Measurements from ENCODE around the gene CR1.
"Not testable (repeated sequence)": the region's sequence is repeated elsewhere in the genome, so short reads cannot be mapped to it uniquely, and the experiment has no call there.

The CR1 gene

DNA sequence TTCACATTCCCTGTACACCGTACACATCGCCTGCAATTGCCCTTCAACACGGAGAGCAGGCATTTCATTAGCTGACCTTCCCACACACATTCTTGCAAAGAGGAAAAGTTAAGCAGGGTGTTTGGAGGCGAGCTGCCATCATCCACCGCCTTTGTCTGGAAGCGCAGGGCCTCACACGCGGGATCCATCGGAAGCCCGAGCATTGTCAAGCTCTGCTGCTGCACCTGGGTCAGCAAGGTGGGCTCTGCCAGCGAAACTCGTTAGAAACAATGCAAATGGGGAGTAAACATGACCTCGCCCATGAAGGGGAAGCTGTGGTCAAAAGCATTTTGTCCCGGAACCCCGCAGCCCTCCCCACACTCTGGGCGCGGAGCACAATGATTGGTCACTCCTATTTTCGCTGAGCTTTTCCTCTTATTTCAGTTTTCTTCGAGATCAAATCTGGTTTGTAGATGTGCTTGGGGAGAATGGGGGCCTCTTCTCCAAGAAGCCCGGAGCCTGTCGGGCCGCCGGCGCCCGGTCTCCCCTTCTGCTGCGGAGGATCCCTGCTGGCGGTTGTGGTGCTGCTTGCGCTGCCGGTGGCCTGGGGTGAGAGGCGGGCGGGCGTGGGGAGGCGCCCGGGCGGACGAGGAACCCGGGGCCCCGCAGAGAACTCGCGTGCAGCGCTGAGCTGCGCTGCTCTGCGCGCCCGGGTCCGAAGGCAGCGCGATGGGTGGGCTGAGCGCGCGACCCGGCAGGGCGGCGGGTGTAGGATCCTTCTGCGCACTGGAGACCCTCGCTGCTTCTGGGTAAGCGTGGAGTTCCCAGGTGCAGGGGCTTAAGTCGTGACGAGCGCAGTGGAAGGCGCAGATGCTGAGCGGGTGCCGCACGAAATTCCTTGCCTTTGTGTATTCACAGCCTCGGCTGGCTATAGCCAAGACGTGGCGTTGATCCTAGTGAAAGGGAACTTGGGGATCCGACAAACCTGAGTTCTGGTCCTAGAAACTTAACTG is at the start of gene CR1:
Gene CR1, plus strand, starts transcription at position 357 of the 992 bp plus-strand sequence. Its CDS starts 111 bp downstream, at position 468.
- DNase-seq (ENCODE audit: low read depth, low spot score) = peak; percentile 19

DNA sequence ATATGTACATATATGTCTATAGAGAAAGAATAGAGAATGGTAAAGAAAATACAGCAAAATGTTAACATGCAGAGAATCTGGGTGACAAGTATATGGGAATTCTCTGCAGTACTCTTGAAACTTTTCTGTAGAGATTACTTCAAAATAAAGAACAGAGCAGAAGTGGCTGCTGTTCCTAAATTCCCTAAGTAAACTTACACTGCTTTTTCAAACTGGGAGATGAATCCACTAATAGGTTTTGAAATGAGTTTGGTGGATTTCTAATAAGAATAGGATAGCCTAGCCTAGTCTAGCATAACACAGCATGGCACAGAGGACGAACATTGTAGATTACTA is 42.3 kb upstream of the CR1 start:
- no peak for DNase-seq (ENCODE audit: low read depth, low spot score)

DNA sequence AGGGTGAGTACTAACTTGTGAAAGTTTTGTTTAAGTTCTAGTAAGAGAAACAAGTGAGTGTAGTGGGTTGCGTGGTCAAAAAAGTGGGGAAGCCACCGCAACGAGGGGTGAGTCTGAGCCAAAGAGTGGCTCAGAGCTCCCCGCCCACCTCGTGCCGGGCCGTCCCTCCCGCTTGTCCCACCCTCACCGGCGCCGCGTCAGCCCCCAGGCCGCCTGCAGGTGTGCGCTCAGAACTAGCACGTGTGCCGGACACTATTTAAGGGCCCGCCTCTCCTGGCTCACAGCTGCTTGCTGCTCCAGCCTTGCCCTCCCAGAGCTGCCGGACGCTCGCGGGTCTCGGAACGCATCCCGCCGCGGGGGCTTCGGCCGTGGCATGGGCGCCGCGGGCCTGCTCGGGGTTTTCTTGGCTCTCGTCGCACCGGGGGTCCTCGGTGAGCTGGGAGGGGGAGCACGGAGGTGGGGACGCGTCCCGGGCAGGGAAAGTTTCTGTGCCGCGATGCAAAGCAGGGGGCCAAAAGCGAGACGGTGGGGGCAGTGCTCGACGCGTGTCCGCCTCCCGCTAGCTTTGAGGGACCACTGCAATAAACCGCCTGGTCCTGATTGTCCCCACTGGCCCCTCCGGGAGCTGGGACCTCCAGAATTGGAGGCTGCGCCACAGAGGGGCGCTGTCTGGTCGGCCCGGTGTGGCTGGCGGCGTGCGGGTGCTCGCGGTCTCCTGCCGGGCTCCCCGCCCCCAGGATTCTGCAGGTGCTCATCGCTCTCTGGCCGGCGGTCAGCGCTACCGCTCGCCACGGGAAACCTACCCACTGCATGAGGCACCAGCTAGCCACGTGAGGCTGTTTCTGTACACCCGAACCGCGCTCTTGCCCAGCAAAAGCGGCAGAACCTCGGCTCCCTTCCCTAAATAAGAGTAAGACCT is 41.7 kb upstream of the CR1 start, which contains the start of gene CR2:
Gene CR2, plus strand, starts transcription at position 283 of the 919 bp plus-strand sequence. Its CDS starts 91 bp downstream, at position 374.
- DNase-seq (ENCODE audit: low read depth, low spot score) = peak; percentile 28

DNA sequence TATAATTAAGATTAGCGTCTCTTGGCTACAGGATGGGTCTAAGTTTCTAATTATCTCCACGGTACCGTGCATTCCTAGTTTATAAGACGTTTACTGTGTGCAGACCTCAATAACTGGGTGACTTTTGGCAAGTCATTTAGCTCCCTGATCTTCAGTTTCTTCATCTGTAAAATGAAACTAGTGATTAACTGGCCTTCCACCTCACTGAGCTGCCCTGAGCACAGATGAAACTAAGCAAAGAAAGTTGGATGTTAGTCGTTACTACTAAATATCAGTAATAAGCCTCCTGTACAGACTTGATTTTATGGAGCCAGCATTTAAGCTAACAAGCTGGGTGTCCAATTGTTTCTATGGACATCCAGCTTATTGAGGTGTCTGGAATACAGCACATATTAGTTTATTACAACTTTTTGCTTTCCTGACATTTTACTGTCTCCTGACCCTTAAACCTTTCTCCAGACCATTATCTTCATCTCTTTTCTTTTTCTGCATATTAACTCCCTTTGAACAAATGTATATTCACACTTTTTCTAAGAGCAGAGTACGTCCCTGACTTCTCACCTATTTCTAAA is 40.7 kb upstream of the CR1 start:
- no peak for DNase-seq (ENCODE audit: low read depth, low spot score)

DNA sequence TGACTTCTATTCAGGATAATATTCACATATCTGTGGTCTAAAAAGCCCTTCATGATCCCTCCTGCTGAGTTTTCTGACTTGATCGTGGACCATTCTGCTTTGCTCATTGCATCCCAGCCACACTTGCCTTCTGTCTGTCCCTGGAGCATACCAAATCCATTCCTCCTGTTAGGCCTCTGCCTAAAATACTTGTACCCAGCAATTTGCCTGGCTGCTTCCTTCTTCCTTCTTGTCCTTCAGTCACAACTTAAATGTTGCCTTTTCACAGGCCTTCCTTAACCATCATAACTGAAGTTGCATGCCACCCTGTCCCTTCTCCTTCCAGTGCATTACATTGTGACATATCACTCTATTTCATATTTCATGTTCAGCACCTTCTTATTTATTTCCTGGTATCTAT is 37.5 kb upstream of the CR1 start:
- no peak for DNase-seq (ENCODE audit: low read depth, low spot score)

DNA sequence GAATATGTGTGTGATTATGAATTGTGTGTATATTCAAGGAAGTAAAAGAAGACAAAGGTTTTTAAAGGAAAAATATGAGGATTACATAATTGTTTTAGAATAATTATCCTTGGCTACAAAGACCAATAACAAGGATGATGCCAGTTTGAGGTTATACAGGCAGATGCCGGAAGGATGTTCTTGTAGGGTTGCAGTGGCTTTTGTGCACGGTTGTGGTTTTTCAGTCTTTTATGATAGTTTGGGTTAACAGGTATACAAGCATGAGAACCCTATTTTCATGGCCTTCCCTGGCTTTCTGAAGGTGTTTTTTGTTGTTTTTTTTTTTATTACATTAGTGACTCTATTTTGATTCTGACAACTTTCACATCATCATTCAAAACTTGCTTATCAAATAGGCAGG is 36.9 kb upstream of the CR1 start:
- no peak for DNase-seq (ENCODE audit: low read depth, low spot score)

DNA sequence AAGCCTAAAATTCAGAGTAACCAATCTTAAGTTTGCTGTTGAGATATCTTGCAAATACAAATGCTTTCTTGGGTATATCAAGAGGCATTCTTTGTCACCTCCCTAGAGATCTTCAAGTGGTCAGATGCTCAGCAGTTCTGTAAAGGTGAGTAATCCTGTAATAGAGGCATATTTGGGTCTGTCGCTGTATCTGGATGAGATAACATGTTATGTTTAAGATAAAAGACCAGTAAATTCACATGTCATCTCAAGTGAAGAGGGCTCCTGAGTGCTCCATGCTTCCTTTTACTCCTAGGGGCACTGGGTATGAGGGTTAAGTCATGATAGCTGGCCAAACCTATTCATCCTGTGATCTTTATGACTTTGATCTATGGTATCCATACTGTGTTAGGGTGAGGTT is 34.3 kb upstream of the CR1 start:
- DNase-seq (ENCODE audit: low read depth, low spot score) = no peak

DNA sequence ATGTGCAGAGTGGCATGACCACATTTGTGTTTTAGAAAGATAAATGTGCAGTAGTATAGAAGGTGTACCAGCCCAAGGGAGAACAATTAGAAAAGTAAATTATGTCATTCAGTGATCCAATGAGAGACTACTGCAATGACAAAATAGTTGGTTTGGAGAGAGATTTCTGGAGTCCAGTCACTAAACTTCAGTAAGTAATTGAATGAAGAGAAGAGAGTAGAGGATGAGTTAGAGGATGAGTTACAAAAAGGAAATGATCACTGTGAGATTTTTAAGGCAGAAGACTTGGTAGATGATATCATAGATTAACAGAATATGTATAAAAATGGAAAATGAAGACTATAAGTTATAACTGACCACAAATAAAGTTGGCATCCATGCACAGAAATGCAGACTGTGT is 33.4 kb upstream of the CR1 start:
- no peak for DNase-seq (ENCODE audit: low read depth, low spot score)

DNA sequence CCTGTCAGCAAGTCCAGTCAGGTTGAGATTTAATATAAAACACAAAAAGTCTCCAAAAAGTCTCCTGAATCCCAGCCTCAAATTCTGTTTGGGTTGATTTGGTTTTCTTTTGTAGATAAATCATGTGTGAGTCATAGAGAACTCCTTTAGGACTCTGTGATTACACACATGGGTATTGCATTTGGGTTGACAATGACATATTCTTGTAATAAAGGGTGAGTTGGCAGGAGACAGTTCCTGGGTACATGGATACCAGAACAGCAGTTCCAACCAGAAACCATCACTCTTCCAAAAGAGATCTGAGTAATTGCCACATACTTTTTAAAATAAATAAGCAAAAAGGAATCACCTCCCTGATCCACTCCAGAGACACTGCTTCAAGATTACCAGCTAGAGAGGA is 32.9 kb upstream of the CR1 start:
- peak; percentile 2 for DNase-seq (ENCODE audit: low read depth, low spot score)

DNA sequence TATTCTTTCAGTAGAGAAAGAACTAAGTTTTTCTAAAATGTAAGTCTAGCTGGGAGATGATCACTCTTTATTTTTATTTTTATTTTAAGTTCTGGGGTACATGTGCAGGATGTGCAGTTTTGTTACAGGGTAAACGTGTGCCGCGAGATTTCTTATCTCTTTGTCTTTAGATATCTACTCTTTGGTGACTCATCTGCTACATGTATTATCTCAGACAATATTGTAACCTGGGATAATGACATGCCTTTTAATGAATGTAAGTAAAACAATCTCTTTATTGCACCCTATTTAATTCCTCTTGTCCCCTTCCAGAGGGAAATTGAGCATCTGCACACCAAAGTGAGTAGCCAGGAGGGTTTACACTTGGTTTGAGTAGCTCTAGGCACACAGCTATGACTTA is 32.4 kb upstream of the CR1 start:
- DNase-seq (ENCODE audit: low read depth, low spot score) = no peak

DNA sequence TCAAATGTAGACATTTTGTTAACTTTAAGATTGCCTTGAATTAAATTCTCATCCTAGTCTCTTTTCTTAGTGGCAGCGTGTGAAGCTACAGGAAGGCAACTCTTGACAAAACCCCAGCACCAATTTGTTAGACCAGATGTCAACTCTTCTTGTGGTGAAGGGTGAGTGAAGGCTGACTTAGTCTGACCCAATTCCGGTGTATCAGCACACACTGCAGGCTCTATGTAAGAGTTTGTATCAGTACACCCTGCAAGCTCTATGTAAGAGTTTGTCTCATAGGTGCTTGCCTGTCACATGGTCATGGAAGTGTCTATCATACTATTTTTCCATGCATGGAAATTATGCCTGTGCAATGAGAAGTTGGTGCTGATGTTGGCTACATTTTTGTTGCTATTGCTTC is 25.0 kb upstream of the CR1 start:
- no peak for DNase-seq (ENCODE audit: low read depth, low spot score)

DNA sequence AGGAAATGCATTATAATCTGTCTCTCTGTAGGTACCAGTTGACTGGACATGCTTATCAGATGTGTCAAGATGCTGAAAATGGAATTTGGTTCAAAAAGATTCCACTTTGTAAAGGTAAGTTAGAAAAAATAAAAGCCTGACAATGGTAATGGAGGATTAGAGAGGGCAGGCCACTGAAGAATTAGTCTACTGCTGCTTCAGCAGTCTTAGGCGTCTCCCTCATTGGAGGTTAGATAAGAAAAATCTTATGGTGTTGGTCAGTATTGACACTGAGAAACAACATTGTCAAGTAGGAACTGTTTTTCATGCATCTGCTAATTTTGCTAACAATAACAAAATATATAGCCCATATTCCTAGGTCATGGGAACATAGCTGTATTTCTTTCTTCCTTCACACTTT is 21.7 kb upstream of the CR1 start:
- DNase-seq (ENCODE audit: low read depth, low spot score) = no peak

DNA sequence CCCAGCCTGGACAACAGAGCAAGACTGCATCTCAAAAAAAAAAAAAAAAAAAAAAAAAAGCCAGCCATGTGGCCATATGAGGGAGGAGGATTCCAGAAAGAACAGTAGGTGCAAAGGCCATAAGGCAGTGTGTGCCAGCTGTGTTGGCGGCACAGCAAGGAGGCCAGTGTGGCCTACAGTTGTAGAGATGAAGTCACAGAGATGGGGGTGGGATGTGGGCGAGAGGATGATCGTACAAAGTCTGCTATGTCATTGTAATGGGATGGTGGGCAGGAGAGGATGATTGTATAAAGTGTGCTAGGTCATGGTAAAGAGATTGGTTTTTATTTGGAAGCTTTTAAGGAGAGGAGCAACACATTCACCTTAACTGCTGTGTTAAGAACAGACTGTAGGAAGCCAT is 9.8 kb upstream of the CR1 start:
- DNase-seq (ENCODE audit: low read depth, low spot score) = no peak

DNA sequence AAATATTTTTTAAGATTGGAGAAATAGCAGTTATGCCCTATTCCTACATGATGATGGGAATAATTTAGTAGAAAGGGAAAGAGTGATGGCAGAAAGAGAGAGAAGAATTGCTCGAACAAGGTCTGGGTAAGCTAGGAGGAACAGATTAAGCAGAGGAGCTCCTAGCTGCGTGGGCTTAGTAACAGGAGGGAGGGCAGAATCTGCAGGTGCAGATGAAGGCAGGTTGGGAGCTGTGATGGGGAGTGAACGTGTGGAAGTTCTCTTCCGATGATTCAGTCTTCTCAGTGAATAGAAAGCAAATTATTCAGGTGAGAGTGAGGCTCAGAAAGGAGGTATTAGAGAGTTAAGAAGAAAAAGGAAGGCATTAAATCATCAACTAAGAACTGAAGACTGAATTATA is 8.3 kb upstream of the CR1 start:
- no peak for DNase-seq (ENCODE audit: low read depth, low spot score)

DNA sequence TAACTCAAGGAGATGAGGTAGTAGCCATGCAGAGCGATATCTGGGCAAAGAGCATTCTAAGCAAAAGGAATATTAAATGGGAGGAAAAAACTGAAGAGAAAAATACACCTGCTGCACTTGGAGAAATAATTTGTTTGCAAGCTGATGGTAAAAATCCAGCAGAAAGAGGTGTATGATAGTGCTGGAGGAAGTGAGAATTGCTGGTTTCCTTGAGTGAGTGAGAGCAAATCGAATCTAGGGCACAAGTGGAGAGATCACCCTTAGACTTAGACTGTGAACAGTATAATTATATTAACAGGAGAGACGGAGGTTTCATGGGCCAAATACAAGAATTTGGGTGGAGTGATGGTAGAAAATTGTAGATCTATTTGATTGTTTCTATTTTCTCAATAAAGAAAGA is 2.7 kb upstream of the CR1 start:
- DNase-seq (ENCODE audit: low read depth, low spot score) = no peak

DNA sequence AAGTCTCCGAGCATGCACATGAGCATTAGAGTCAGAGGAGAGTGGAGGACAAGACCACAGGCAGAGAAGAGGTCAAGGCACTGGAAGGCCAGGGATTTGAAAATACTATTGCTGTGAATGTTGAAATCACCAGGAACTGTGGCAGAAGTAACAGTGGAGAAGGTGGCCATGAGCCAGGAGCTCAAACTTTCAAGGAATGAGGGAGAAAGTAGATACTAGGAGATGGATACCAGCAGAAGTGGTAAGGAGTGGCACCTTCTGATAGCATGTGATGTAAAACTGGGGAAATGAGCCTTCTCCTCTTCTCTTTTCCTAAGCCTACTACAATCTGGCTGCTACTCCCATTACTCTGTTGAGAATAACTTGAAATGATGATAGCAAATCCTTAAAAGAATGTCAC is 1.8 kb upstream of the CR1 start:
- DNase-seq (ENCODE audit: low read depth, low spot score) = no peak

DNA sequence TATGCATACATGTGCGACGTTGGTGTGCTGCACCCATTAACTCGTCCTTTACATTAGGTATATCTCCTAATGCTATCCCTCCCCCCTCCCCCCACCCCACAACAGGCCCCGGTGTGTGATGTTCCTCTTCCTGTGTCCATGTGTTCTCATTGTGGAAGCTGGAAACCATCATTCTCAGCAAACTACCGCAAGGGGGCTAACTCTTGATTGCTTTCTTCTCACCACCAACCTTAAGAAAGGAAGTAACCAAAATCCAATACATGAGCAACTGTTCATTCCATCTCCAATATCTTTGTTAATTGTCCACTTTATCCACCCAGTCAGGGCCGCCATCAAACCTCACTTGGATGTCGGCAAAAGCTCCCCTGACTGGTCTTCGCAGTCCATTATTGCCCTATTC is 676 bp upstream of the CR1 start:
- DNase-seq (ENCODE audit: low read depth, low spot score) = not testable (repeated sequence)

DNA sequence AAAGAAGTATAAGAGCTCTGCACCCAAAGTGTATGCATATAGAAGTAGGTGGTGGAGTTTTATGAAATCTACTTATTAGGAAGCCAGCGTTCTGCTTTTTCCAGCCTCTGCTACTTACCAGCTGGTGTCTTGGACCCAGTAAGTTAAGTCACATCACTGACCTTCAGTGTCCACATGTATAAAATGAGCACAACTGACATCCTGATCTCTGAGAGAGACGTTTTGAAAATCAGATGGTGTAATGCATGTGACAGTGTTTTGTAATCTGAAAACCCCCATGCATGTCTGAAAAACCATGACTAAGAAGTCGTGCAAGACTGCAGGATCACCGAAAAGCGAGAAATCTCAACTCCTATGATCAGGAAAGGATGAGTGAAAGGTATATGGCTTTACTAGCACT is 2.0 kb downstream of the CR1 start:
- DNase-seq (ENCODE audit: low read depth, low spot score) = no peak

DNA sequence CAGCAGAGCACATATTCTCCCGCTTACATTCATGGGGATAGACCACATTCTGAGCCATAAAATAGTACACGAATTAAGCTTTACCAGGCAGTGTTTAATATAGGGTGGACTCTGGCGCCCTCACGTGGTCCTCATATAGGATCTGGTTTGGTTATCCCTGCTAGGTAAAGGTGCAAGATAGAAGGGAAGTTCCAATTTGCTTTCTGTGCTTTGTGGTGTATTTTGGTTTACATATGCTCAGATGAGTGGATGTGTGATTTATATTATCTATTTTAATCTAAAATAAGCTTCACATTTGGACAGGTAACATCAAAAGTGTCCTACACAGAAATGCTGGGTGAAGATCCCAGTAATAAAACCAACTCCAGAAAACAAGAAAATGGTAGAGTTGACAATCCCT is 3.6 kb downstream of the CR1 start:
- DNase-seq (ENCODE audit: low read depth, low spot score) = peak; percentile 76

DNA sequence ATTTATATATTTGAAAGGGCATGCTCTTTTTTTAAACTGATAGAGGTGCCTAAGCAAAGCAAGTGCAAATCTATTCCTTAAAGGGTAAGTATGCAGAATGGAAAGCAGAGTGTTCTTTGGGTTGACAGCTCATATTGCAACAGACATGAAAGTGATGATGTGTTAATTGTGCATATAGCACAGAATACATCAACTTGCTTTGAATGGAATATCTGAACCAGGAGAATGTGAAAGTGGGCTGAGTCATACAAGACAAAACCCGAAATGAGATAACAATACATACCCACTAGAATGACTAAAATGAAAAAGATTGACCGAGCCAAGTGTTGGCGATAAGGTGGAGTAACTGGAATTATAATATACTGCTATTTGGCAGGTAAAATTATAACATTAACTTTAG is 4.3 kb downstream of the CR1 start:
- DNase-seq (ENCODE audit: low read depth, low spot score) = no peak

DNA sequence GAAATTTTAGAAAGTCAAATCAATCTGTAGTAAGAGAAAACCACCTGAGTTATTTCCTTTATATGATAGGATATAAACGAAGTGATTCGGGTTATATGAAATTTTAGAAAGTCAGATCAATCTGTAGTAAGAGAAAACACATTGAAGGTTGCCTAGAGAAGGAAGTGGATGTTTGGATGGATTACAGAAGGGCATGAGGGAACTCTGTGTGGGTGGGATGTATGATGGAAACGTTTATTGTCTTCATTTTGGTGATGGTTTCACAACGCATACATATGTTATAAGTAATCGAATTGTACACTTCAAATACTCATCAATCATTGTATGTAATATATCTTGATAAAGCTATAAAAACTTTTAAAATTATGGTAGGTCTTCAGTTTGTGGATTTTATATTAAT is 5.1 kb downstream of the CR1 start:
- no peak for DNase-seq (ENCODE audit: low read depth, low spot score)

DNA sequence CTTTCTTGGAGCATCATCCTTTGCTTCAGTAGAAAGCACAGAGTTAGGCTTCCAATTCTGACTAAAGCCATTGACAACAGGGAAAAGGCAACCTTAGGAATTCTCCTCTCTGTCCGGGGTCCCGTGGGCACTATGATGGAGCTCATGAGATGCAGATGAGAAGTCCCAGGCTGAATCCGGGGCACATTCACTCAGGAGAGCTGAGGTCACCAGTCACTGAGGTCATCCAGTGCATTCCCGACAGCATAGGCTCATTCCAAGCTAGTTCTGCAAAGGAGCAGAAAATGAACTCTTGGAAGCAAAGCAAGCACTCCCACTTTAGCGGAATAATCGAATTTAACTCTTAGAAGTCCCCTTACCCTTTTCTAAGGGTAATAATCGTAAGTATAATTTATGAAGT is 6.8 kb downstream of the CR1 start:
- DNase-seq (ENCODE audit: low read depth, low spot score) = no peak

Data from astrocyte of the hippocampus (primary cell).